Activated CD8-positive, alpha-beta memory T cell treated with anti-CD3 and anti-CD28 coated beads, Interleukin-2, amount 50 U/mL, for 1 hour (primary cell): ENCODE measurements around the gene SLC2A13.
"Not testable (repeated sequence)": the region's sequence is repeated elsewhere in the genome, so short reads cannot be mapped to it uniquely, and the experiment has no call there.

Experiments
- DNase-seq: peaks from one replicate; pipeline ENCODE4 v3.0.0-alpha.2; 2020; ENCODE audit errors: extremely low read depth

SLC2A13 gene

GRCh38 chr12:39868328-39868725 lies 237.6 kb downstream of the SLC2A13 start:
- no peak for DNase-seq

GRCh38 chr12:39867631-39868327 lies 238.1 kb downstream of the SLC2A13 start:
- no peak for DNase-seq

- no peak for DNase-seq
Observed at GRCh38 chr12:39866135-39866534, 239.7 kb downstream of the SLC2A13 start.

- DNase-seq: no peak
Observed at GRCh38 chr12:39860695-39861094, 245.2 kb downstream of the SLC2A13 start.

DNA sequence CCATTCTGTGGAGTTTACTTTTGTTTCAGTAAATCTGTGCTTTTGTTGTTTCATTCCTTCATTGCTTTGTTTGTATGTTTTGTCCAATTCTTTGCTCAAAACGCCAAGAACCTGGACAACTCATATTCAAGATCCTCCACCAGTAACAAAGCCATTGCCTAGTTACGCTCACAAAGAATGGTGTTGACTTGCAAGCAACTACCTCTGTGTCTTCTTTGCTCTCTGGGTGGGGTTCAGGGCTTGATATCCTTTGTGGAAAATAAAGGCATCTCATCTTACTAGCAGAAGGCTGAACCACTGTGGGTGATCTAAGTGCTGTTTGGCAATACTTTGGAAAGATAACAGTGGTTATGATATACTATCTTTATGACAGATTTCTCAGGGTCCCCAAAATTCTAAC lies 252.9 kb downstream of the SLC2A13 start:
- DNase-seq: no peak

GRCh38 chr12:39852346-39852745 lies 253.5 kb downstream of the SLC2A13 start:
- no peak for DNase-seq

GRCh38 chr12:39848218-39848617 lies 257.7 kb downstream of the SLC2A13 start:
- not testable (repeated sequence) for DNase-seq

- DNase-seq: no peak
Observed at GRCh38 chr12:39846971-39847650, 258.8 kb downstream of the SLC2A13 start.

DNA sequence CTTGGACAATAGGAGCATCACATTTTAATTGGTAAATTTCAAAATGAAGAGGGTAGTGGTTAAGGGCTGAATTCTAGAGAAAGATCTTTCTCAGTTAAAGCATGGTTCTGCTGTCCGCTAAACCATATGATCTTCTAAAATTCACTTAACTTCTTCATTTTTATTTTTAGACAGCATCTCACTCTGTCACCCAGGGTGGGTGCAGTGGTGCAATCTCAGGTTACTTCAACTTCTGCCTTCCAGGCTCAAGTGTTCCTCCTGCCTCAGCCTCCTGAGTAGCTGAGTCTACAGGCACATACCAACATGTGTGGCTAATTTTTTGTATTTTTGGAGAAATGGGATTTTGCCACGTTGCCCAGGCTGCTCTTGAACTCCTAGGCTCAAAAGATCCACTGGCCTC lies 259.6 kb downstream of the SLC2A13 start:
- no peak for DNase-seq

GRCh38 chr12:39840422-39840821 lies 265.5 kb downstream of the SLC2A13 start:
- no peak for DNase-seq

DNA sequence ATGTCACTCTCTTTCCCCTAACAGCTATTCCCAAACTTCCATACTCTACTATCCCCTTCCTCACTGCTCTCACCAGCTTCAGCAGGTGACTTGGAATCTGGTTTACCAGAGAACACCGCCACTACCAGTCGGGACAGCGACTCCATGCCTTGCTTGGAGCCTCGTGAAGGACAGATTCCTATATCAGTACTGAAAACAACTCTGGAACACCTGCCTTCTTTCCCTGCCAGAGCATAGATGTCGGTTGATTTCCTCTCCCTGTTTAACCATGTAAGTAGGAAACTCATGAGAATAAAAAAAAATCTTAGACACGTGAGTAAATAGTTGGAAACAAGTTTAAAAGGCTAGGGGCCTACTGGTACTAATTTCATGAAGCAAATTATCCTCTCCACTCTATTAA lies 266.8 kb downstream of the SLC2A13 start:
- no peak for DNase-seq

DNA sequence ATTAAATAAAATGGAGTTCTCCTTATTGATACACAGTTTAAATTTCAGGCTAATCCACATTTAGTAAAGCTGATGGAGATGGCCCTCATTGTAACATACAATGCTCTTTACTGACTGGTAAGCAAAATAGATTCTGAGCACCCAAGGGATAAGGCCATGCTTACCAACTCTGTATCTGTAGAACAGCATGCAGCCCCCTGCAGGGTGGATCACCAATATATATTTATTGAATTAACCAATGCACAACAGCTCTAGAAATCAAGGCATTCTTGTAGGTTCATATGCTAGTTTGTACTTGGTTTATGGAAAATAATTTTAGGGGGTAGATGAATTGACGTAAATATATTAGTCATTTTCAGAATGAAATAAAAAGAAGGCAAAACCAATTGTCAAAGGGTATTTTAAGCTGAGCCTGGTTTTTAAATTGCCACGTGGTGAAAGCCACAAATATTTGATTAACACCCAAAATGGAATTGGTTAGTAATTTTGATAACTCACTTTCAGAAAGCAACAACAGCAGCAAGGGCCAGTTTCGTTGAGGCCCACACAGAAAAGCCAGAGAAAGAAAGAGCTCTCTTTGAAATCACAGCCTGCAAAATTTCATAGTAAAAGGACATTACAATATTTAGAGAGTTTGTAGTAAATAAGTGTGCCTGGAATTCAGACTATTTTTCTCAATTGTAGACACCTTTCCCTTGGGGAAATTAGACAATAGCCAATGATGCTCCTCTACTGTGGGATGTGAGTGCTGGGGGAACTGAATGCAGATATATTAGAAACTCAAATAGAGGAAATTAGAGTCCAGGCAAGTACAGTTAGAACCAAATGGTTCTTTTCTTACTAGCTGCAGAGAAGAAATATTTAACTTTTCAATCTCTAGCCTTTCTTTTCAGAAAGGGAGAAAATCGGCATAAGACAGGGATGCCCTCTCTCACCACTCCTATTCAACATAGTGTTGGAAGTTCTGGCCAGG lies 270.1 kb downstream of the SLC2A13 start:
- DNase-seq: no peak

DNA sequence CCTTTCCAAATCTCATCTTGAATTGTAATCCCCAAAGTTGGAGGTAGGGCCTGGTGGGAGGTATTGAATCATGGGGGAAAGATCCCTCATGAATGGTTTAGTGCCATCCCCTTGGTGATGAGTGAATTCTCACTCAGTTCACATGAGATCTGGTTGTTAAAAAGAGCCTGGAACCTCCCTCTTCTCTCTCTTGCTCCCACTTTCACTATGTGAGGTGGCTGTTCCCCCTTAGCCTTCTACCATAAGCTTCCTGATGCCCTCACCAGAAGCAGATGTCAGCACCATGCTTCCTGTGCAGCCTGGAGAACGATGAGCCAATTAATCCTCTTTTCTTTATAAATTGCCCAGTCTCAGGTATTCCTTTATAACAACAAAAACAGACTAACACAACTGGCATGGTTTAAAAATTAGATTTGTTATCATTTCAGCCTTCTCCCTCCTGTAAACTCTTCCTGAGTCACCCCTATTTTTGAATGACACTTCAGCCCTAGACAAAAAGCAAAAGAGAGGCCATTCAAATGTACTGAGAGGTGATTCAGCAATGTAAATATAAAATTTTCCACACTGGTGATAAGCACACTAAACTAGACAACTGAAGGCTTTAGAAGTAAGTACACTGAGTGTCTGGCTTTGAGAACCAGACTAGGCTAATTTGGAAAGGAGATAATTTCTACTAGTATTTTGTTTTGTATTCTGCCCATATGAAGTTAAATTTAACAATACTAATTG lies 274.1 kb downstream of the SLC2A13 start:
- DNase-seq: no peak

GRCh38 chr12:39830852-39831520 lies 274.9 kb downstream of the SLC2A13 start:
- DNase-seq: no peak

GRCh38 chr12:39830171-39830570 lies 275.7 kb downstream of the SLC2A13 start:
- no peak for DNase-seq

- no peak for DNase-seq
Observed at GRCh38 chr12:39824505-39825212, 281.2 kb downstream of the SLC2A13 start.

- DNase-seq: no peak
Observed at GRCh38 chr12:39816671-39817185, 289.2 kb downstream of the SLC2A13 start.

DNA sequence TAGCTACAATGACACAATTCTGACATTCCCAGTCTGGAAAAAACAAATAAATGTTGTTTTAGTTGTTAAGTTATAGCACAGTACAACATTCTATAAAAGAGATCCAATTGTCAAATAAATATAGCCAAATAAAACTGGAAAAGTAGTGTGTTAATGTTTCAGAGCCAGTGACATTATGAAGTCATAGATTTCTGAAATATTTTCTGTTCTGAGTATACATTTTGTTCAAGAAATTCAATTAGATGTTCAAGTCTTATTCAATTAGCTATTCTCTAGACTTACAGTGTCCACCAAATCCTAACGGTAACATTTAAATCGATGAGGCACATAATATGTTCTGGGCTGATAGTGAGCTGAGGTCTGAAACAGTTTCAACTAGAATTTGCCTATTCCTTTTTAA lies 290.1 kb downstream of the SLC2A13 start:
- DNase-seq: no peak

- DNase-seq: no peak
Observed at GRCh38 chr12:39814626-39815025, 291.3 kb downstream of the SLC2A13 start.

GRCh38 chr12:39813776-39814175 lies 292.1 kb downstream of the SLC2A13 start:
- no peak for DNase-seq
